GM12864 (cell line): ENCODE data around the gene MTRF1.

Experiments
- DNase-seq: peaks from one replicate; pipeline ENCODE4 v3.0.0-alpha.2; 2011; ENCODE audit warnings: low read depth
- H3K4me3 ChIP-seq: 2 replicates; pipeline ENCODE4 v1.5.1; 2011; ENCODE audit warnings: mild to moderate bottlenecking, low read depth, low read length, control low read depth
- CTCF ChIP-seq: IDR thresholded peaks from 2 replicates; pipeline ENCODE4 v1.5.1; 2011; ENCODE audit warnings: low read depth, mild to moderate bottlenecking, moderate library complexity, low read length, control low read depth, inconsistent platforms; ENCODE audit errors: missing control alignments

Gene MTRF1

GRCh38 chr13:41211062-41211461 lies 52.3 kb downstream of the MTRF1 start:
- no peak overlapping the region for H3K4me3 ChIP-seq
- no peak for TF ChIP-seq CTCF
- no peak for DNase-seq

DNA sequence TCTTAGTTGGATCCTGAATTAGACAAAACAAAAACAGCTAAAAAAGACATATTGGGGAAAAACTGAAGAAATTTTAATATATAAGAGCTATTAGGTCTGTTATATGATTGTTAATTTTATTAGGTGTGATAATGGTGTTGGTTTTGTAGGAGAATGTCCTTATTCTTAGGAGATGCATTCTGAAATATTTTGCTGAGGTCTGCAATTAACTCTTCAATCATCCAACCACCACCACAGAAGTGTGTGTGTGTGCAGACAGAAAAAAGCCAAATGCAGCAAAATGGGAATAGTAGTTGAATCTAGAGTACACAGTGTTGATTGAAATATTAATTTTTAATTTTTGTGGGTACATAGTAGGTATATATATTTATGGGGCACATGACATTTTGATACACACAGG lies 56.9 kb downstream of the MTRF1 start:
- H3K4me3 ChIP-seq: no peak overlapping the region
- DNase-seq: no peak
- no peak for TF ChIP-seq CTCF

DNA sequence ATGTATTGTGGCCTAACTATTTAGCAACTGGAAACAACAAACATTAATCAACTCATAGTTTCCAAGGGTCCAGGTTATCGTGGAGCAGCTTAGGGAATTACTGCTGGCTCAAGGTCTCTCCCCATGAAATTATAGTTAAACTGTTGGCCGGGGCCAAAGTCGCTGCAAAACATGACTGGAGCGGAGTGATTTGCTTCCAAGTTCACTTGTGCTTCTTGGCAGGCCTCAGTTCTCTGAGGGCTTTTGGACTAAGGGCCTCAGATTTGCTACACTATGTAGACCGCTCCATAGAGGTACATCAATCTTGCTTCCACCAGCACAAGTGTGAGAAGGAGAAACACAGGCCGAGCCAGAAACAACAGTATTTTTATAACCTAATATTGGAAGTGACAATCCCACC lies 59.6 kb downstream of the MTRF1 start:
- TF ChIP-seq CTCF: no peak
- no peak overlapping the region for H3K4me3 ChIP-seq
- no peak for DNase-seq

GRCh38 chr13:41200126-41200525 lies 63.2 kb downstream of the MTRF1 start:
- no peak for DNase-seq
- H3K4me3 ChIP-seq: no peak overlapping the region
- no peak for TF ChIP-seq CTCF

DNA sequence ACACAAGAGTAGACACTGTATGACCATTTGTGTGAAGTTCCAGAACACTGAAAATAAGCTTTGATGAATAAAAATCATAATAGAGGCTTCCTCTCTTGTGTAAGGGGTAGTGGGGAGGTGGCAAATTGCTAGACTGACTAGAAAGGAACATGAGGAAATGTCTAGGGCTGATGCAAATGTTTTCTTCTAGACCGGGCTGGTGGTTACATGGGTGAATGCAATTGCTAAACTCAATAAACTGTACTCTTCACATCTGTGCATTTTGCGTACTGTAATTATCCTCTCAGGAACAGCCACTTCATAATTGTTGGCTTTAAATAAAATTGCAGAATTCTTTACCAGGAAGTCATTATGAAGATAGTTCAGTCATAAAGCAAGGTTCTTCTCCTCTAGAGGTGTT lies 63.9 kb downstream of the MTRF1 start:
- TF ChIP-seq CTCF: no peak
- DNase-seq: no peak
- H3K4me3 ChIP-seq: no peak overlapping the region

DNA sequence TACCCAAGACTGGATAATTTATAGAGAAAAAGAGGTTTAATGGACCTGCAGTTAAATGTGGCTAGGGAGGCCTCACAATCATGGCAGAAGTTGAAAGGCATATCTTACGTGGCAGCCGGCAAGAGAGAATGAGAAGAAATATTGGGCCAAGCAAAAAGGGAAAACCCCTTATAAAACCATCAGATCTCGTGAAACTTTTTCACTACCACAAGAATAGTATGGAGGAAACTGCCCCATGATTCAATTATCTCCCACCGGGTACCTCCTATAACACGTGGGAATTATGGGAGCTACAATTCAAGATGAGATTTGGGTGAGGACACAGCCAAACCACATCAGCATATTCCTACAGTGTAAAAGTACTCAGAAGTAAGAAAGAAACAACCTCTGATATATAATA lies 64.3 kb downstream of the MTRF1 start:
- no peak overlapping the region for H3K4me3 ChIP-seq
- TF ChIP-seq CTCF: no peak
- no peak for DNase-seq

GRCh38 chr13:41196620-41197019 lies 66.8 kb downstream of the MTRF1 start:
- DNase-seq: no peak
- TF ChIP-seq CTCF: peak; percentile 13
- no peak overlapping the region for H3K4me3 ChIP-seq
